Loucy (cell line): ENCODE measurements around the gene CYB5A.

Experiments used
- H2AFZ ChIP-seq: fragments of 200-600 bp; sonication (generic); 2 replicates; pipeline ENCODE4 v1.6.0; 2016; ENCODE audit warnings: antibody characterized with exemption, mild to moderate bottlenecking, low read length, moderate library complexity
- H3F3A ChIP-seq: fragments of 200-600 bp; 2 replicates; pipeline ENCODE4 v1.6.0; 2016; ENCODE audit warnings: antibody characterized with exemption, low read depth, mild to moderate bottlenecking
- H3K27me3 ChIP-seq: fragments of 200-600 bp; sonication (generic); 2 replicates; pipeline ENCODE4 v1.6.1; 2014; ENCODE audit warnings: low read length, mild to moderate bottlenecking; ENCODE audit not compliant: insufficient read depth, poor library complexity, severe bottlenecking
- H3K36me3 ChIP-seq: fragments of 200-600 bp; sonication (generic); 2 replicates; pipeline ENCODE4 v1.6.1; 2016; ENCODE audit warnings: low read length; ENCODE audit not compliant: insufficient read depth
- H3K4me1 ChIP-seq: fragments of 200-600 bp; sonication (generic); 2 replicates; pipeline ENCODE4 v1.5.1; 2014; ENCODE audit warnings: low read length, mild to moderate bottlenecking; ENCODE audit not compliant: insufficient read depth, poor library complexity, severe bottlenecking
- H3K4me2 ChIP-seq: fragments of 200-600 bp; sonication (generic); 2 replicates; pipeline ENCODE4 v1.6.0; 2014; ENCODE audit warnings: antibody characterized with exemption, low read length, low read depth, mild to moderate bottlenecking; ENCODE audit not compliant: poor library complexity, severe bottlenecking
- H3K4me3 ChIP-seq: fragments of 200-600 bp; sonication (generic); 2 replicates; pipeline ENCODE4 v1.5.1; 2014; ENCODE audit warnings: low read length, mild to moderate bottlenecking, mixed read lengths; ENCODE audit not compliant: poor library complexity, severe bottlenecking
- H3K79me2 ChIP-seq: fragments of 200-600 bp; sonication (generic); 2 replicates; pipeline ENCODE4 v1.6.1; 2014; ENCODE audit warnings: low read length; ENCODE audit not compliant: insufficient read depth
- H3K9ac ChIP-seq: fragments of 200-600 bp; sonication (generic); 2 replicates; pipeline ENCODE4 v1.6.0; 2014; ENCODE audit warnings: mild to moderate bottlenecking, low read depth, low read length, moderate library complexity; ENCODE audit not compliant: poor library complexity, severe bottlenecking
- H3K9me2 ChIP-seq: fragments of 200-600 bp; sonication (generic); replicated peaks from 2 replicates; pipeline ENCODE4 v1.6.1; 2016; ENCODE audit warnings: low read depth, low read length, mixed read lengths
- H3K9me3 ChIP-seq: fragments of 200-600 bp; sonication (generic); 2 replicates; pipeline ENCODE4 v1.6.1; 2014; ENCODE audit warnings: mild to moderate bottlenecking, antibody characterized with exemption, low read length, low read depth; ENCODE audit not compliant: insufficient read depth
- H4K20me1 ChIP-seq: fragments of 200-600 bp; sonication (generic); 2 replicates; pipeline ENCODE4 v1.6.0; 2014; ENCODE audit warnings: antibody characterized with exemption, low read length, mild to moderate bottlenecking; ENCODE audit not compliant: insufficient read depth, poor library complexity, severe bottlenecking
- EZH2phosphoT487 ChIP-seq: fragments of 200-600 bp; IDR thresholded peaks from 2 replicates; pipeline ENCODE4 v1.6.1; 2018; ENCODE audit warnings: antibody characterized with exemption, mild to moderate bottlenecking, moderate library complexity, borderline replicate concordance
- TF ChIP-seq, protein P1 (sequence below): fragments of 200-600 bp; sonication (generic); conservative IDR thresholded peaks from 2 replicates; pipeline ENCODE4 v1.5.1; 2014; ENCODE audit warnings: mild to moderate bottlenecking, antibody characterized with exemption, low read length

CYB5A gene

DNA sequence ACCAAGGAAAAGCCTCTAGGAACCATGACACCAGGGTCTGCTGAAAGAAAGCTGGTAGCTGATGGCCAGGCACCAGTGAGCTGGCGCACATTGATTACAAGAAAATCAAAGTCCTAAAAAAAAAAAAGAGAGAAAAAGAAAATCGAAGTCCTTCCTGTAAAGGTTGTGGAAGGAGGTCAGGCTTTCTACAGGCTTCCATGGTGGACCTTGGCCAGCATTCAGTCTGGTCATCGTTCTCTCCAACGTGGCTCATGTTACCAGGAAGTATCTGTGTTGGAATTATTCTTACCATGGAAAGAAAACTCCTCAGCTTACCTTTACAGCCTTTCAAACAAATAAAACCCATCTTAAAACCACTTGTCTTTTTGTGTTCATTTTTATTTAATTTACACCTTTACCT is 65.6 kb downstream of the CYB5A start:
- Histone ChIP-seq H3K27me3 (no peaks in the 10 kb centered on the region), H2AFZ (no peak overlapping the region), H3K4me3 (no peak overlapping the region), H3K79me2 (no peaks in the 10 kb centered on the region), H3K9ac (no peak overlapping the region), H3F3A (no peaks in the 10 kb centered on the region), H3K4me1 (no peaks in the 10 kb centered on the region), H3K9me3 (no peaks in the 10 kb centered on the region), H3K4me2 (no peak overlapping the region), H4K20me1 (no peaks in the 10 kb centered on the region), H3K36me3 (no peaks in the 10 kb centered on the region), H3K9me2 (no peaks in the 10 kb centered on the region)
- TF ChIP-seq, protein P1, sequence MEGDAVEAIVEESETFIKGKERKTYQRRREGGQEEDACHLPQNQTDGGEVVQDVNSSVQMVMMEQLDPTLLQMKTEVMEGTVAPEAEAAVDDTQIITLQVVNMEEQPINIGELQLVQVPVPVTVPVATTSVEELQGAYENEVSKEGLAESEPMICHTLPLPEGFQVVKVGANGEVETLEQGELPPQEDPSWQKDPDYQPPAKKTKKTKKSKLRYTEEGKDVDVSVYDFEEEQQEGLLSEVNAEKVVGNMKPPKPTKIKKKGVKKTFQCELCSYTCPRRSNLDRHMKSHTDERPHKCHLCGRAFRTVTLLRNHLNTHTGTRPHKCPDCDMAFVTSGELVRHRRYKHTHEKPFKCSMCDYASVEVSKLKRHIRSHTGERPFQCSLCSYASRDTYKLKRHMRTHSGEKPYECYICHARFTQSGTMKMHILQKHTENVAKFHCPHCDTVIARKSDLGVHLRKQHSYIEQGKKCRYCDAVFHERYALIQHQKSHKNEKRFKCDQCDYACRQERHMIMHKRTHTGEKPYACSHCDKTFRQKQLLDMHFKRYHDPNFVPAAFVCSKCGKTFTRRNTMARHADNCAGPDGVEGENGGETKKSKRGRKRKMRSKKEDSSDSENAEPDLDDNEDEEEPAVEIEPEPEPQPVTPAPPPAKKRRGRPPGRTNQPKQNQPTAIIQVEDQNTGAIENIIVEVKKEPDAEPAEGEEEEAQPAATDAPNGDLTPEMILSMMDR: no peak
- TF ChIP-seq EZH2phosphoT487: no peak

DNA sequence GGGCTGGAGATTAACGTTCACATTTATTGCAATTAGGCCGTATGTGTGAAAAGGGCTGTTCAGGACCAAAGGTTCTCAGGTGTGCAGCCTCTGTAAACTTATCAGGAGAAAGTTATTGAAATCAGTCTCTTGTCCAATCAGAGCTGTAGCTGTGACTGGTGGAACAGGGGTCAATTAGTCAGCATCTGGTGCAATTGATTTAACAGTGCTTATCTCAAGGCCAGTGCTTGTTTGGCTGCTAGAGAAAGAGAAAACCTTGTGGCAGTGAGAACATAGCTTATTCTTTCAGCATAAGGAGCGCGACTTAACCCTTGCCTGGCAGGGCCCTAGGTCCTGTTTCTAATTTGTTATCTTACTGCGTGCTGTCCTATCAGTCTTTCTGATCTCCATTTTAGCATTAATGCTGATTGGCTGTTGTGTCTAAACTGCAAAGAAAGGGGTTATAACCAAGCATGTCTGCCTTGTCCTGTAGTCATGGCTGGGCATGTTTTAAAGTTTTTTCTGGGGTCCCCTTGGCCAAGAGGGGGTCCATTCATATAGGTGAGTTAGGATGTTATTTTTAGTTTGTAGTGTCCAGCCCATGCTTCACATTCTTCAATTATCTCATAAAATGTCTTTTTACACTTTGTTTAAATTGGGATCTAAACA is 66.4 kb downstream of the CYB5A start:
- no peak overlapping the region for H2AFZ ChIP-seq
- no peaks in the 10 kb centered on the region for H4K20me1 ChIP-seq
- no peaks in the 10 kb centered on the region for H3F3A ChIP-seq
- no peaks in the 10 kb centered on the region for H3K9me2 ChIP-seq
- no peaks in the 10 kb centered on the region for H3K36me3 ChIP-seq
- H3K4me3 ChIP-seq: no peak overlapping the region
- TF ChIP-seq, protein P1: no peak
- no peak for TF ChIP-seq EZH2phosphoT487
- H3K4me1 ChIP-seq: no peaks in the 10 kb centered on the region
- H3K27me3 ChIP-seq: no peaks in the 10 kb centered on the region
- H3K4me2 ChIP-seq: no peak overlapping the region
- H3K9me3 ChIP-seq: no peaks in the 10 kb centered on the region
- H3K9ac ChIP-seq: no peak overlapping the region
- H3K79me2 ChIP-seq: no peaks in the 10 kb centered on the region

DNA sequence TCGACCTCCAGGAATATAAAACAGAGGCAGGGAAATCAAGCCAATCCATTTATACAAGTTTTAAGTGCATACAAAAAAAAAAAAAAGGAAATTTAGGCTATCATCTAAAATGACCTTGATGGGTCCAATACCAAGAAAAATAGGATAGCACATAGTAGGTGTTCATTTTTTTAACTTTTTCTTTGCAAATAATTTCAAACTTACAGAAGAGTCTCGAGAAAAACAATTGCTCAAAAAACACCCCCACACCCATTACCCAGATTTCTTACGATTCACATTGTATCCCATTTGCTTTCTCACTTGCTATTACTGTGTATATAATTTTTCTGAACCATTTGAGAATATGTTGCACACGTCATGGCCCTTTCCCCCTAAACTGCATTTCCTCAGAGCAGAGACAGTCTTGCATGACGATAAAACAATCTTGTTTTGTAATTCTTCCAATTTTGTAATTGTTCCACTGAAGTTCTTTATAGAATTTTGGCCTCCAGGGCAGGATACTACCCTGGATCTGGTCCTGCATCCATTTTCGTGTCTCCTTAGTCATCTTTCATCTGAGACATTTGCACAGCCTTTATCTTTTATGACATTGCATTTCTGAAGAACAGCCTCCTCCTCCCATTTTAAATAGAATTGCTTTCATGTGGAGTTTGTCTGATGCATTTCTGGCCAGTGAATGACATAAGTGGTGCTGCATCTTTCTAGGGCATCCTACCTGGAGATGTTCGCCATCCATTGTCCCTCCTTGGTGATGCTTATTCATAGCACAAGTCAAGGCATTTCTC is 68.9 kb downstream of the CYB5A start:
- Histone ChIP-seq H3K79me2 (no peaks in the 10 kb centered on the region), H3K4me1 (no peaks in the 10 kb centered on the region), H3K4me2 (no peak overlapping the region), H3F3A (no peaks in the 10 kb centered on the region), H3K36me3 (no peaks in the 10 kb centered on the region), H3K9me2 (no peaks in the 10 kb centered on the region), H4K20me1 (no peaks in the 10 kb centered on the region), H3K9ac (no peak overlapping the region), H3K9me3 (no peaks in the 10 kb centered on the region), H3K27me3 (no peaks in the 10 kb centered on the region), H2AFZ (no peak overlapping the region), H3K4me3 (no peak overlapping the region)
- TF ChIP-seq, protein P1: no peak
- TF ChIP-seq EZH2phosphoT487: no peak
